ENCODE measurements around the gene CCDC187.
"Not testable (repeated sequence)": the region's sequence is repeated elsewhere in the genome, so short reads cannot be mapped to it uniquely, and the experiment has no call there.

Gene CCDC187

DNA sequence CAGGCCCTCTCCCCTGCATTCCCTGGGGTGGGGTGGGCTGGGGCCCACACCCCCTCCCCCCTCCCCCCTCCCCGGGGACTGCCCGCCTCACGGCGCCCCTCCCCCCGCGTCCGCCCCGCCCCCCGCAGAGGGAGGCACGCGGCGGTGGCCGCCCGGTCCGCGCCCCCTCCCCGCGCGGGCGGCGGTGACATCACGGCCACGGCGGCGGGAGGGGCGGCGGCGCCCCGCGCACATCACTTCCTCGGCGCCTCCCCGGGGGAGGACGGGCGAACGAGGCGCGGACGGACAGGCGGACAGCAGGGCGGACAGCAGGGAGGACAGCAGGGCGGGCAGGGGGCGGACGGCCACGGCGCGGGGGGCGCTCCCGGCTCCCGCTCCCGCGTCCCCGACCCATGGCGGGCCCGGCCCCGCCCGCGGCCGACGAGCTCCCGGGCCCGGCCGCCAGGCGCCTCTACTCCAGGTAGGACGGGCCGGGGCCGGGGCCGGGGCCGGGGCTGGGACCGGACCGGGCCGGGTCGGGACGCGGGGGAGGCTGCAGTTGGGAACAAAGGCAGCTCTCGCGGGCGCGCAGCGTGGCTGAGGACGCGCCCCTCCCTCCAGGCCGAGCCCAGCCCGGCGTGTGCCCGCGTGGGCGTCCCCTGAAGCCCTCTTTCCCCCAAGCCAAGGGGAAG lies 23.5 kb upstream of the CCDC187 start, which contains the start of gene GPSM1:
GPSM1 (plus strand) TSS at position 236 of the 671 bp plus-strand sequence; CDS start at position 393, 157 bp downstream.
- peak in 33 of 51 donors; percentile 10 to 76 (median 45) for DNase-seq

DNA sequence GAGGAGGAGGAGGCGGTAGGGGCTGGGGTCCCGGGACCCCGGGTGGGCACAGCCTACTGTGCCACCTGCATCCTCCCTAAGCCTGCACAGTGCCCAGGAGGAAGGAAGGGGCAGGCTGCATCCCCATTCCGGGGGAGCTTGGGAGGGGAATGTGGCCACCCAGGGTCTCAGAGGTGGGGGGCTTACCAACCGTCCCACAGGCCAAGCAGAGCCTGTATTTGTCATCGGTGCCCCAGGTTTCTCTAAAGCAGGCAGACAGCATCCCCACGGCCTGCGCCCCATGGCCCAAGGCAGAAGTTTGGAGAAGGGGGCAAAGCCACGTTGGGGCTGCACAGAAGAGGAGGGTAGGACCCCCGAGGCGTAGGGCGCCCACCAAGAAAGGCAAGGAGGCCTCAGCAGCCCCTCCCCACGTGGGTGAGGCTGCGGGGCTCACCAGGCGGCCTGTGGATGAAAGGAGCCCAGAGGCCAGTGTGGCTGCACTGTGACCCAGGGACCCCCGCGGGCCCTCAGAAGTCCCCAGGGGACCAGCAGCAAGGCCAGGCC lies 22.9 kb upstream of the CCDC187 start:
- no peak for DNase-seq

- DNase-seq, result peak in 19 of 51 donors; percentile 7 to 64 (median 26)
Observed at GRCh38 chr9:136326061-136326760, 22.3 kb upstream of the CCDC187 start.

- no peak for DNase-seq
Observed at GRCh38 chr9:136325358-136325757, 21.5 kb upstream of the CCDC187 start.

DNA sequence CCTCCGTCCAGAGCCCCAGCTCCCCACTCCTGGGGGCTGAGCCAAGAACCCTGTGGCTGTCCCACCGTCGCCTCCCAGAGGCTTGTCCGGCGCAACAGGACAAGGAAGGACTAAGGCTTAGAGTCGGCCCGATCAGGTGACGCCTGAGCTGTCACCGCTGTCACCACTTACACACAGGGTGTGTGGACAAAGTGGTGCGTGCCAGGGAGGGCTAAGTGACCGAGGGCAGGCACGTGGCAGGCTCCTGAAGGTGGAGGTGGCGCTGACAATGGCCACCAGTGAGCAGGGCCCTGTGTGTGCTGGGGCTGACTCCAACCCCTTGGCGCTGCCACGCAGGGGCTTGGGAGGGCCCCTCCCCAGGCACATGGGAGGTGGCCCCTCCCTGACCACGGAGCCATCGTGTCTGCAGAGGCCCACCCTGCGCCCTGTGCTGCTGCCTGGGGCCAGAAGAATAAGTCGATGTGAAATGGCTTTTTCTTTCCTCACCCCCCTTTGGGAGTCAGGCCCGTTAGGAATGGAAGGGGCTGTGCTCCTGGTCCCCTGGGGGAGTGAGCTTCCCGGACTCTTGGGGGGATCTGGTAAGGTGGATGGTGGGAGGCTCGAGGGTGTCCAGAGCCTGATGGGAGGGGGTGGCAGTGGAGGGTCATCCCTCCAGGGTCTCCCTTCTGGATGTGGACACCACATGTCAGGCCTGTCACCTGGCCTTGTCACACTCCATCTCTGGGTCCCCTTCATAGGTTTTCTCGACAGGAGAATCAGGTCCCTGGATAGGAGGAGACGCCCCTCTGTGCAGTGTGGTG lies 20.8 kb upstream of the CCDC187 start:
- no peak for DNase-seq

- DNase-seq, result no peak
Observed at GRCh38 chr9:136323371-136323789, 19.5 kb upstream of the CCDC187 start.

- DNase-seq, result no peak
Observed at GRCh38 chr9:136322756-136323330, 18.9 kb upstream of the CCDC187 start.

DNA sequence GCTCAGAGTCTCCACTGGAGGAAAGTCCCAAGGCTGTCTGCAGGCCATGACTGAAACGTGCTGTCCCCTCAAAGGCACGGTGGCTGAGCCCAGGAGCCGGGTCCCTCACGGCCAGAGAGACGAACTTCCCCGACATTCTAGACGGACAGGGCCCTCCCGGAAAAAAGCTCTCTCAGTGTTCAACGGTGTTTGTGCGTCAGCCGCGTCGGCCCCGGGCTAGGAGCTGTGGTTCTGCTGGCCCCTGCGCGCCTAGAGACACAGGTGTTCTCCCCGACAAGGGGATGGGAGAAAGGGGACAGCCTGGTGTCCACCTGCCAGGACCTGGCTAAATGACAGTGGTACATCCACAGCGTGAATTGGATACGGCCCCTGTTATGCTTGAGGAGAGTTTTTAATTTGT lies 17.7 kb upstream of the CCDC187 start:
- no peak for DNase-seq

GRCh38 chr9:136320972-136321371 lies 17.1 kb upstream of the CCDC187 start:
- not testable (repeated sequence) for DNase-seq

DNA sequence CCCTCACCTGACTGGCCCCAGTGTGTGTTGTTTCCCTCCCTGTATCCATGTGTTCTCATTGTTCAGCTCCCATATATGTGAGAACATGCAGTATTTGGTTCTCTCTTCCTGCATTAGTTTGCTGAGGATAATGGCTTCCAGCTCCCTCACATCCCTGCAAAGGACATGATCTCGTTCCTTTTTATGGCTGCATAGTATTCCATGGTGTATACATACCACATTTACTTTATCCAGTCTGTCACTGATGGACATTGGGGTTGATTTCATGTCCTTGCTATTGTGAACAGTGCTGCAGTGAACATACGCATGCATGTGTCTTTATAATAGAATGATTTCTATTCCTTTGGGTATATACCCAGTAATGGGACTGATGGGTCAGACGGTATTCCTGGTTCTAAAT lies 16.1 kb upstream of the CCDC187 start:
- DNase-seq, result not testable (repeated sequence)

DNA sequence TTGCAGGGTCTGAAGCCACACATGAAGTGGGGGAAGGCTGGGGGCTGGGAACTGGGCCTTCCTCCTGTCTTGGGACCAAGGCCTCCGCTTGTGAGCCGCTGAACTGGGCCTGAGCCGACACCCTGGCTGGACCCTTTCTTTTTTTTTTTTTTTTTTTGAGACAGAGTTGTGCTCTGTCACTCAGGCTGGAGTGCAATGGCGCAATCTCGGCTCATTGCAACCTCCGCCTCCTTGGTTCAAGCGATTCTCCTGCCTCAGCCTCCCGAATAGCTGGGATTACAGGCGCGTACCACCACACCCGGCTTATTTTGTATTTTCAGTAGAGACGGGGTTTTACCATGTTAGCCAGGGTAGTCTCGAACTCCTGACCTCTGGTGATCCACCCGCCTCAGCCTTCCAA lies 15.3 kb upstream of the CCDC187 start:
- not testable (repeated sequence) for DNase-seq

DNA sequence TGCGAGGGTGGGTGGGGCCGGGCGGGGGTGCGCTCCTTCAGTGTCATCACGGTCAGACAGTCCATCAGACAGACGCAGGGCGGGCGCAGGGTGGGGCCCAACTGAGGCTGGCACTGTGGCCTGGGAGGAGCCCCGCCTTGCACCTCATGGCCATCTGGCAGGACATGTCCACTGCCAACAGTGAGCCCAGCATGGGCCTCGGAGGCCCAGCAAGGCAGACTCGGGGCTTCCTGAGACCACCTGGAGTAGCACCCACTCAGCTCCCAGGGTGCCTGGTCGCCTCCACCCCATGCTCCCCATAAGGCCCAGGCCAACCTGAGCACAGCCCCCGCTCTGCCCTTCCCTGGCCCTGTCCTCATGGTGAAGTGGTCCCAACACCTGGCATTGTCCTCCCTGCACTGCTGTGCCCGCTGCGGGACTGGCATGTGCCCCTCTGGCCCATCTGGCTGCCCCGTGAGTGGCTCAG lies 14.9 kb upstream of the CCDC187 start:
- no peak for DNase-seq

GRCh38 chr9:136318111-136318775 lies 14.3 kb upstream of the CCDC187 start:
- no peak for DNase-seq

DNA sequence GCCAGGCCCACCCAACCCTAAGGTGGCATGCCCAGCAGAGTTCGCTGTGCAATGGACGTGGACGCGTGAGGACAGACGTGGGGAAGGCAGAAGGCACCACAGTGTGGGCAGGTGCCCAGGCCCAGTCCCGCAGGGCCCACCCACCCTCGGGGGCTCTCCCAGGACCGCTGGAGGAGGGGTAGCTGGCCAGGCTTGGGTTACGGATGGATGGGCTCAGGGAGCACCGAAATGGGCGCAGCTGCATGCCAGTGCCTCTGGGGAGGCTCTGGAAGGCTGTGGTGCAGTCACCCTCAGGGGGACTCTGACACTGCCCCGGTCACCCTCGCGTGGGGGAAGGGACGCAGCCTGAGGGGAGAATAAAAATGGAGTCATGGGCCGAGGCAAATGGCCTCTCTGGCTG lies 13.8 kb upstream of the CCDC187 start:
- DNase-seq, result no peak

GRCh38 chr9:136316896-136317676 lies 13.2 kb upstream of the CCDC187 start:
- DNase-seq, result no peak

GRCh38 chr9:136316271-136316751 lies 12.4 kb upstream of the CCDC187 start:
- no peak for DNase-seq

DNA sequence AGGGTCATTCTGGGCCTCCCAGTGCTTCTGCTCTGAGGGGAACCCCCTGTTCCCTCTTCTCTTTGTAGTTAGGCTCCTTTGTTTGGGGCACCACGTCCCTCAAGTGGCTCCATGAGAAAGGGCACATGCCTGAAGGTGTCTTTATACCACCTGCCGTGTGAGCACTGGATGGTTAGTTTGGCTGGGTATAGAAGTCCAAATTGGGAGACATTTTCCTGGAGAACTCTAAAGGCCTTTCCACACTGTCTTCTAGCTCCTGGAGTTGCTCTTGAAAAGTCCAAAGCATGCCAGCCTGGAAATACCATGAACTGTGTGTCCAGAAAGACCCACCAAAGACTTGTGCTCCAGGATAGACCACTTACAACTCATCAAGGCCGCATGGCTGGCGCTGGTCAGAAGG lies 11.1 kb upstream of the CCDC187 start:
- DNase-seq, result no peak

DNA sequence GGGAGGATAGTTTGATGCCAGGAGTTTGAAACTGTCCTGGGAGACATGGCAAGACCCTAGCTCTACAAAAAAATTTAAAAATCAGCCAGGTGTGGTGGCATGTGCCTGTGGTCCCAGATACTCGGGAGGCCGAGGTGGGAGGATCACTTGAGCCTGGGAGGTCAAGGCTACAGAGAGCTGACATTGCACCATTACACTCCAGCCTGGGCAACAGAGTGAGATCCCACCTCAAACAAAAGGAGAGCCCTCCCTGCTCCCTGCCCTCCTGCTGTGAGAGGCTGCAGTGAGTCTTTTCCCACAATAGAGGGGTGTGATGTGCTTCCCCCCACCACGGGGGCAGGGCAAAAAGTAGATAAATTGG lies 10.1 kb upstream of the CCDC187 start:
- no peak for DNase-seq

DNA sequence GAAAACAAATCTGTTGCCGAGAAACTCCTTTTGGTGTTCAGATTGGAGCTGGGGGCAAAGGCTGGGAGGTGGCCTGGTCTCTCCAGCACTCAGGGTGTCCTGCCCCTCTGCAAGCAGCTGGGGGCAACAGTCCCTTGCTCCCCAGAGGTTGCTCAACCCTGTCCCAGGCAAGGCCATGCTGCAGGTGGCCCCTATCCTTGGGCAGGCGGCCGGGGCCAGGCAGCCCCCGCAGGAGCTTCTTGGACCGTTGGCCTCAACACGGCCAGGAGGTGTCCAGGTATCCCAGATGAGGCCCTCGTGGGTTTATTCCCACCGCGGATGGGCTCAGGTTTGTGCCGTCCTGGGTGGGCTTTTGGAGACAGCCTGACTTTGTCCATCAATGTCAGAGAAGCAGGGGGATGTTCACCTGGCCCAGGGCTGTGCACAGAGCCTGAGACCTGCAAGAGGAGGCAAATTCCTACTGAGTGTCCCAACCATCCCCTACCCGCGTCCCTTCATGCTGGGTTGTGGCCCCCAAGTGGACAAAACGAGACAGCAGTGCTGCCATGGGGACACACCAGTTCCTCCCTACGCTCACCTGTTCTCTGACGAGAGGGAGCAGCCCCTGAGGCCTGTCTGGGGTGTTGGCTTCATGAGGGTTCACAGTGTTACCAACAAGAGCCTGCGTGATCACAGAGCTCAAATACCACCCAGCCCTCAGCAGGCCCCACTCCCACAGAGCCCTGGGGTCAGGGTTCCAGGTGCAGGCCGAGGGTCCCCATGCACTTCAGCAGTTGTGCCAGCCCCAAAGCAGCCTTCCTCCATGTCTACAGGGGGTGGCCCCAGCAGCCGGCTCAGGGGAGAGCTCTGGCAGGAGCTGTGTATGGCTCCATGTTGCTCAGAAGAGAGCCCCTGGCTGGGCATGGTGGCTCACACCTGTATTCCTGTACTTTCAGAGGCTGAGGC lies 9.5 kb upstream of the CCDC187 start:
- no peak for DNase-seq

All from hypothalamus (tissue), 51 donors.